ENCODE results near the gene CENPH.

DNA sequence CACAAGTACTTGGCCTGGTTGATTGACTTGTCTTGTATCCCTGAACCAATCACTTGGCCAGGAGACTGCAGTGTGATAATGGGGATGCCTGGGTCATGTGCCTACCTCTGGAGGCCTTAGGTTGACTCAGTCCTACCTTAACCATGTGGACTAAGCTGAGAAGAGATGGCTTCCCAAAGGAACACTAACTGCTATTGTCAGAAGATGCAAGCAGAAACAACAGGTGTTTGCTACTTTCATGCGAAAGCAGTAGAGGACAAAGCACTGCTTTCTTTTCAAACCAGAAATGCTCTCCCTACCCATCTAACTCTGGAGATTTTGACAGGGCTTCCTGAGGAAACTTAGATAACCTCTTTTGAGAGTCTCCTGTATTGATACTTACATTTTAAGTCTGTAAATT lies 68.2 kb downstream of the CENPH start:
- TF ChIP-seq, protein P1, sequence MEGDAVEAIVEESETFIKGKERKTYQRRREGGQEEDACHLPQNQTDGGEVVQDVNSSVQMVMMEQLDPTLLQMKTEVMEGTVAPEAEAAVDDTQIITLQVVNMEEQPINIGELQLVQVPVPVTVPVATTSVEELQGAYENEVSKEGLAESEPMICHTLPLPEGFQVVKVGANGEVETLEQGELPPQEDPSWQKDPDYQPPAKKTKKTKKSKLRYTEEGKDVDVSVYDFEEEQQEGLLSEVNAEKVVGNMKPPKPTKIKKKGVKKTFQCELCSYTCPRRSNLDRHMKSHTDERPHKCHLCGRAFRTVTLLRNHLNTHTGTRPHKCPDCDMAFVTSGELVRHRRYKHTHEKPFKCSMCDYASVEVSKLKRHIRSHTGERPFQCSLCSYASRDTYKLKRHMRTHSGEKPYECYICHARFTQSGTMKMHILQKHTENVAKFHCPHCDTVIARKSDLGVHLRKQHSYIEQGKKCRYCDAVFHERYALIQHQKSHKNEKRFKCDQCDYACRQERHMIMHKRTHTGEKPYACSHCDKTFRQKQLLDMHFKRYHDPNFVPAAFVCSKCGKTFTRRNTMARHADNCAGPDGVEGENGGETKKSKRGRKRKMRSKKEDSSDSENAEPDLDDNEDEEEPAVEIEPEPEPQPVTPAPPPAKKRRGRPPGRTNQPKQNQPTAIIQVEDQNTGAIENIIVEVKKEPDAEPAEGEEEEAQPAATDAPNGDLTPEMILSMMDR (IDR thresholded peaks at IDR 0.05): no peak
- no peak for TF ChIP-seq POLR2A (IDR thresholded peaks at IDR 0.05)

All from tibial nerve (tissue), 3 donors.